GM18909 (cell line): ENCODE measurements around the gene TUT1.

ENCODE experiments used
- ATAC-seq: cut with Tn5 transposase; IDR thresholded peaks from one replicate; pipeline ENCODE4 v1.9.1; 2021; ENCODE audit warnings: mild to moderate bottlenecking; ENCODE audit not compliant: unreplicated experiment, poor library complexity

Gene TUT1

DNA sequence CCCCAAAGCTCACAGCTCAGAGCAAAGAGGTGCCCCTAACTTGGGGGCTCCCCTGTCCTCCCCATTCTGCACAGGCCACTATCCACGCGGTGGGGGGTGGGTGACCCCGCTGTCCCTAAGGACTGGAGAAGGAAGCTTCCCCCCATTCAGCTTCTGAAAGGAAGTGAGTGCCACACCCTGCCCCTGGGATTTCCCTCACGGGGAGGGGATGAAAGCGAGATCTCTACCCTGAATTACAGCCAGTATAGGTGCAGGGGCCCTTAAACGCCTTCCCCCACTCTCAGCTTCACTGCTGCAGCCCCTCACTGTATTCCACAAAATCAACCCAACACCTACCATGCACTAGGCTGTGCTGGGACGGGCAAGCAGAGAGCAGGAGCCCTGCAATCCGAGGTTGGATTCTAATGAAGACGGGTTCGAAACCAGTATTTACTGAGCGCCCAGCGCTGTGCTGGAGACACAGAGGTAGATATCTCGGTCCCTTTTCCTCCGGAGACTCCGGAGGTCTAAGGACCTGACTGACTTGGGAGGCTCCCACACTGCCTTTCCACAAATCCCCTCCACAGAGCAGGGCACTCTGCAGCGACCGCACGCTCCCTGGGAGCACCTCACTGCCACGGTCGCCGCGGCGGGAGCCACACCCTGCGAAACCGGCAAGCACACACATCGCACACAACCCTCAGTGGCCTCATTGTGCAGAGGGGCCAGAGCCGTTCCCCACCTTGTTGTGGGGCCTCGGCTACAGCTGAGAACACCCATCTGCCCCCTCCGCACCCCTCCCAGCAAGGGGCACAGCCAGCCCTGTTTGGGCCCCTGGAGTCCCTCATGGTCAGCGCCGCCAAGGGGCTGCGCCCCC, 46.5 kb downstream of the TUT1 start:
- ATAC-seq: no peak

DNA sequence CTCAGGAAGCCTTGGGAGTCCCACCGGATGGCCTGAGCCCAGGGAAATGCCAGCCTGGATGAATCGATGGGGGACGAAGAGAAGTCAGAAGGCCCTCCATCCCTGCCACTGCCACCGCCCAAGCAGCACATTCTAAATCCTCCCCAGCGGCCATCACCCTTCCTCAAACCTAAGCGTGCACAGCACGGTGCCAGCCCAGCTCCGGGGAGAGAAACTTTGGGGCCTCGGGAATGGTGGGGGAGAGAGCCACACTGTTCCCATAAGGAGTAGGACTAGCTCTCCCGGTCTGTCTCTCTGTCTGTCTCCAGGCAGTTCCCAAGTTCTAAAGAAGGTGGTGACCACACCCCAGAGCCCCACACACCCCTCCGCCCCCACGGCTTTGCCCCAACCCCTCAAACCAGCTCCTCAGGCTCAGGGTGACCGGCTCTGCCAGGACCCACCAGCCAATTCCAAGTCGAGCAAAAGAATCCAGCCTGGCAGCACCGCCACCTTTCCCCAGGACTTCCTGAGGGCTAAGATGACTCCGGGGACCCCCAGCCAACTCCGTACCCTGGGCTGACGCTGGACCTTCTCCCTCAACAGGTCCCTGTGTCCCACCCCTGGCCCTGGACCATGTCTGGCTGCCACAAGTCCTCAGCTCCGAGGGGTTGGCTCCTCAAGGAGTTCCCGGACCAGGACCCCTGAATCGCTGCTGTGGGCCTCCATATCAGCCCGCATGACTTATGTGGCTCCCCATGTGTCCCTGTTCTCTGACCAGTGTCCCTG, 47.5 kb downstream of the TUT1 start:
- ATAC-seq: no peak

DNA sequence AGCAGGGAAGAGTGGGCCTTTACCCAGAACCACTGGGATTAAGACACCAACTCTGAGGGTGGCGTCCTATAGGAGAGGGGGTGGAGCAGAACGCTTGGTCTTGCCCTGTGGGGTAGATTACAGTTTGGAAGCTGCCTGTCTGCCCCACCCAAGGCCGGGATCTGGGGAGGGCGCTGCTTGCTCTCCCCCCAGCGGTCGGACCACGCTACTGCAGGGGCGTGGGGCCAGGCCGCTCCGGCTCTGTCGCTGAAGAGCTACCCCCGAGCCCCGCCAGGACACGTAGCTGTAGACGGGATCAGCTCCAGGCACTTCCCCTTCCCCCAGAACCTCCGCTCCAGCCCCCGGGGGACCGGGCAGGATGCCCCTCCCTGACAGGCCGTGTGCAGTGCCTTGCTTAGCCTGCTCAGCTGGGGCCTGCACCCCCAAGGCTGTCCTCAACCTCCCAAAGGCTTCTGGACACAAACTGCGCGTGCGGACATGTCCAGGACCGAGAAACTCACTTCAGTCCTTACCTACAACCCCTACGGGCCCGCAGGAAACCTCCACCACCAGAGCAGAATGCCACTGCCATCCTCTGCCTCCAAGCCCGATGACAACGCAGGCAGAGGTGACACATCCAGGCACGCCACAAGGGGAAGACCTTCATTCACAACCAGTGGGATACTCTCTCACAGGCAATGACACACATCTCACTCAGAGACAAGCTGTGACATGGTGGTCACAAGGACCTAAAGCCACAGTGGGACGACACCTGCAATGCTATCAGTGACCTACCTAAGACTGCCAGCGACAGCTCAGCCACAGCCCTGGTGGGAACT, 48.4 kb downstream of the TUT1 start:
- no peak for ATAC-seq

DNA sequence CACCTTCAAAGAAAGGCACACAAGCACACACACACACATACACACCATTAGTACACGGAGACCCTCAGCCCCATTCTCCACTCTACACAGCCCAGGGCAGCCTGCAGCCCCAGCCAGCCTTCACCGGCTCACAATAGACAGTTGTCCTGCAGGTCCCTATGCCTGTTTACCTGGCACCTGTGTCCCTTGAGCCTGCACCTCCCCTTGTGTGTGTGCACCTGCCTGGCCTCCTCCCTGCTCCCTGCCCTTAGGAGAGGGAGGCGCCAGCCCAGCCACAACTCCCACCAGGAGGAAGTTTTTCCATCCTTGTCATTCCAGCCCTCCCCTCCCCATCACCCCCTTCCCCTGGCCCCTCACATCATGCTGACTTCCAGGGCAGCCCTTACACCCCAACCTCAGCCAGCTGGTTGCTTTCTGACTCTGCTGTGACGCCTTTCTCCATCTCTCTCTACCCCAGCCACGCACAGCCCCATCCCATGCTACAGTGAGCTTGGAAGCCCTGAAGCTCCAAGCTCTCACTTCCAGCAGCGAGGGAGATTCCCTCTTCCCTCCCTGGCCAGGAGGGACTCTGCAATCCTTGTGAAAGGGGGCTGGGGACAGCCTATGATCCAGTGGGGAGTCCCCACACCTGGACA, 49.1 kb downstream of the TUT1 start:
- ATAC-seq: no peak

DNA sequence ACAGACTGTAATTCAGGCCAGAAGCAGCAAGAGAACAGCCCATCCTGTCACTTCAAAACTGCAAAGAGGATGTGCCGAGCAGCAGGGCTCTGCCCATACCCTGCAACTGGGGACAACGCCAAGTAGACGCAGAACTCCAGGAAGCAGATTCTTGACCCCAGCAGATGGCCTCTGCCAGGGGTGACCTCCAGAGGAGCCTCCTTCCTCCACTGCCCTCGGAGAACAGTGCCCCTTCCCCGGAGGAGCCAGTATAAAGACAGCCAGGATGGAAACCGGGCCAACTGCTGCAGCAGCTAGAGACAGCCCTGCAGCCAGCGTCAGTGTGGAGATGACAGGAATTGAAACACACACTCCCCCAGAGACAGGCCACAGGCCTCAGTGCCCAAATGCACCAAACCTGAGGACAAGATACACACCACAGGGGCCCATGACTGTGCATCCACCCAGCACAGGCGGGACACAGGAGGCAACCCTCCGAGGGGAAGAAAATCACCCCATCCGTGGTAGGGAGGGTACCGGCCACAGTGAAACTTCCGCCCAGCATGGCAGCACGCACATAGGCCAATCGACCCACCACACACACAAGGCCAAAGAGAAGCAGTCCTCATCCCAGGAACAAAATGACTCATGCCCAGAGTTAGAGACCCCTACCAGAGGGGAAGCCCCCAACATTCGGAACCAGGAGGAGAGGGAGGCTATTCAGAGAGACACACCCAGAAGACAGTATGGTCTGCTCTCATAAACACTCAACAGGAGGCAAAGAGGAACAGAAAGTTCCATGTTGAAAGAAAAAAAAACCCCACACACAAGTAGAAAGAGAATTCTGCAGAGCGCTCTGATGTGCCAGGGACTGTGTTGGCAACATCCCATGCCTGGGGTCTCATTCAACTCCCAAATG, 50.3 kb downstream of the TUT1 start:
- ATAC-seq: peak; percentile 45

DNA sequence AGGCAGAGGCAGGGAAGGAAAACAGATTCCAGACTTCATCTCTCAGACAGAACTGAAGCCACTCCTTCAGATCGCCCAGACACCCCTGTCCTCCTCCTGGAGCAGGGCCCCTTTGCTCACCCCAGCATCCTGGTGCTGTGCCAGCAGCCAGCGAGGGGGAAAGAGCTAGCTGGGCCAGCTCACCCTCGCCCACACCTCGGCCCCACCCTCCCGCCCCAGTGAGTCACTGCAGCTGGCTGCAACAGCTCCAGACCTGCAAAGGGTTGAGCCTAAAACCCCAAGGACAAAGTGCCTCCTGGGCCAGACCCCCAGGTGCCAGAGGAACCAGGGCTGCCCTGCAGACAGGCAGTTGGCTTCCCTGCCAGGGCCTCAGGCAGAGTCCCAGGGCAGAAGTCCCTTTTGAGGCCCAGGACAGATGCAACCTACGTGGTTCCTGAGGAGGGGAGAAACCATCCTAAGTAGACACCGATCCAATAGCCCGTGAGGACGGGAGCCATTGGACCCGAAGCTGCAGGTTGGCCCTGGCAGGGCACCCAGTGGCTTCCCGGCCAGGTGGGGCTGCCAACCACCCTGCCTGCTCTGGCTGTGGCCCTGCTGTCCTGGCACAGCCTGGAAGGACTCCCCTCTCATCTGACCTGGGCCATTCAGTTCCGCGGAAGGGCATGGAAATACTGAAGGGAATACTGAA, 51.9 kb downstream of the TUT1 start:
- ATAC-seq: no peak

DNA sequence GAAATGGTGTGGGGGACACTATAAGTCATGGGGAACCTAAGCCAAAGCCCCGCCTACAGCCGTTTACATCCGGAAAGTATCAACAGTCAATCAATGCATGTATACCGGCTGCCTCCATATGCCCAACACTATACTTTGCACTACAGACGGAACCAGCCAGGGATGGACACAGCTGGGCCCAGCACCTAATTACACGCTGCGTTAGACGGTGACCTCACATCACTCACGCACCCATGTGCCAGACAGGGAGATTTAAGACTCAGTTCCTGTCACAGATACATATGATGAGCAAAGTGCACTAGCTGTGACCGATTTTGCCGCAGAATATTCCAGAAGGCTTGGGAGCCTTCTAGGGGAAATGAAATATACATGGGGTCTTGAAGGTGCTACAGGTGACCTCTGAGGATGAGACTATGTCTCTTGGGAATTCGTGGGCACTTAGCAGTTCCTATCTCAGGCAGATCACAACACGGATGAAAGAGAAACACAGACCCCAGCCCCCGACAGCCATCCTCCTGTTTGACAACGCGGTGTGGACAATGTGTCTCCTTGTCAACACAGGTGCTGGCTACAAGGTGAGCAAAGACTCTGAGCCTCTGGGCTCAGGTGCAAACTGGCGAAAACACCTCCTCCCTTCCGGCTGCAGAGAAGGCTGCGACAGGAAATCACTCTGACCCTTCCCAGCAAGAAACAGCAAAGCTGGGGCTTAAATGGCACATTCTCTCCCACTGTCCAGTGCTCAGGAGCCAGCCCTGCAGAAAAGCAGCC, 52.7 kb downstream of the TUT1 start:
- no peak for ATAC-seq

DNA sequence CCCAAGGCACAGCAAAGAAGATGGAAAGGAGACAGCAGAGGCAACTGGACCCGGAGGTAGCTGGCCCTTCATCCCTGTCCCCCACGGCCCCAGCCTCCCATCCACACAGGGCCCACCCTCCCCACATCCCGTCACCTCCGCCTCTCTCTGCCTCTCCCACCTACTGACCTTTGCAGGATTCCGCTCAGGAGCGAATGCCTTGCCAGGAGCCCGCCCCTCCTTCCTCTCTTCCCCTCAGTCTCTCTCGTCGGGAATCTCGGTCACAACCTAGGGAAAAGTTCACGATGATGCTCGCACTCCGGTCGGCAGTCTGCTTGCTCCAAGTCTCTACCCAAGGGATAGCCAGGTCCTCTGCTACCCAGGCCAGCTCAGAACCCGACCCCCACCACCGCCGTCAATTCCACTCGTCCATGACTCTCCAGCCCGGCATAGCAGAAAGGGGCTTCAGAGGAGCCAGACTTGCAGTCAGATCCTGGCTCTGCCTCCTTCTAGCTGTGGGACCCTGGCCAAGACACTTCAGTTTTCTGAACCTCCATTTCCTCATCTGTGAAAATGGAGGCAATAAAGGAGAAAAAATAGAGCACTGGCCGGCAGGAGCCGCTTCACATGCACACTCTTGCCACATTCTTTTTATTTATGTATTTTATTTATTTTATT, 54.9 kb downstream of the TUT1 start:
- ATAC-seq: no peak

DNA sequence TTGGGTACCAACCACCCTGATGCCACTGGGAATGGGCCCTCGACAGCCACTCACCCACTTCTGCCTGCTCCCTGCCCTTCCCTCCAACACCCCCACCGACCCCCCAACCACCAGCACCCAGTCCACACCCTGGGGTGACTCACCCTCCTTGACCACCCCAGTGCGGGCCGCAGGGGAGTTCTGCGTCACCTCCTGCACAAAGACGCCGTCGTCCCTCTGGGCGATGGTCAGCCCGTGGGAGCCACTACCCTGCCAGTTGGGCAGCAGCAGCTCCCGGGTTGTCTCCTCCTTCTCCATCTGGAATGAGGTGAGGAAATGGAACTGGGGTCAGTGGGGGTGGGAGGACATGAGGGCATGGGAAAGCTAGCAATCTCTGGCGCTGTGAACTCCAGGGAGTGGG, 55.5 kb downstream of the TUT1 start:
- ATAC-seq: no peak

DNA sequence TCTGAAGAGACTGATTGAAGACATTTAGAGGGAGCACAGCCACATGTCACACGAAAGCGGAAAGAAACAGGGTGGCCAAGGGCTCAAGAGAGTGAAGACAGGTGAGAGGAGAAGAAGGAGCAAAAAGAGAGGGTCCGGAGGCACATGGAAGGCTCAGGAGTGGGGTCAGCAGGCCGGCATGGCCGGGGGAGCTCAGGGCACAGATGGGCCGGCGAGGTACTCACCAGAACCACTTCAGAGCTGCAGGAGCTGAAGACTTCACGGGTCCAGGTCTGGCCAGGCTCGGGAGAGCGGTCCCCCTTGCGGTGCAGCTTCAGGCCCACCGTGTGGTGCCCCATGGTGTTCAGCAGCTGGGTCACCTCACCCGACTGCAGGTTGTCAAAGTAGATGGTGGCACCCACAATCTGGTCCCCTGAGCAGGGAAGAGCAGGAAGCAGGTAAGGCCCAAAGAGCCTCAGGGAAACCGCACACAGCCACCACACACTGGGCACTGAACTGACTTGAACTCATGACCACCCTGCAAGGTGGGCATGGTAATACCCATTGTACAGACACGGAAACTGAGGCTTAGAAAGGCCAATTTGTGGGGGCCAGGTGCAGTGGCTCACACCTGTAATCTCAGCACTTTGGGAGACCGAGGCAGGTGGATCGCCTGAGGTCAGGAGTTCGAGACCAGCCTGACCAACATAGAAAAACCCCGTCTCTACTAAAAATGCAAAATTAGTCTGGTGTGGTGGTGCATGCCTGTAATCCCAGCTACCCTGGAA, 56.4 kb downstream of the TUT1 start:
- ATAC-seq: no peak

DNA sequence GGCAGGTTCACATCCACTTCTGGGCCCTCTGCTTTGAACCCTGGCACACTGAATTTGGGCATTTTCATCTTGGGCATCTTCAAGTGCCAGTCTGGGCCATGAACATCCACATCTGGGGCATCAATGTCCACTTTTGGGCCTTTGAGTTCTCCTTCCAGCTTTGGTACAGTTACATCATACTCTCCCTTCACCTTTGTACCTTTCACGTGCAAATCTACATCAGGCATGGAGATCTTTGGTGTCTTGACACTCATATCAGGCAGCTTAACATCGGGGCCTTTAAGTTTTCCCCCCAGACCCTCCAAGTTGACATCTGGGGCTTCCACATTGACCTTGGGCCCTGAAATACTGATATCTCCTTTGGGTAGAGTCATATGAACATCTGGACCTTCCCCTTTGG, 59.2 kb downstream of the TUT1 start:
- no peak for ATAC-seq
